ENCODE data around the gene HAGH.

DNA sequence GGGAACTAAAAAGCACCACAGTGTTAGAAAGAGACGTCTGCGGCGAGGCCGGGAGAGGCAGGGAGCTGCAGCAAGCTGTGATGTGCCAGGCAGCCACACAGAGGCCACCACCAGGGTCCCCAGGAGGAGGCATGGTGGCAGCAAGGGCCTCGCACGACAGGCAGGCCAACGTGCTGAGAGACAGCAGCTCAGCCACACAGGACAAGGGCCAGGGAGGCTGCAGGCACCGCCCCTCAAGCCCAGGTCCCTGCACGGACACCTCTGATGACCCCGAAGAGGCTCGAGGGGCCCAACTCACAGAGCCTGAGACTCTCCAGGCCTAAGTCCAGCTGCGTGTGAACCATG, 5.7 kb downstream of the HAGH start:
- TF ChIP-seq, protein P1, sequence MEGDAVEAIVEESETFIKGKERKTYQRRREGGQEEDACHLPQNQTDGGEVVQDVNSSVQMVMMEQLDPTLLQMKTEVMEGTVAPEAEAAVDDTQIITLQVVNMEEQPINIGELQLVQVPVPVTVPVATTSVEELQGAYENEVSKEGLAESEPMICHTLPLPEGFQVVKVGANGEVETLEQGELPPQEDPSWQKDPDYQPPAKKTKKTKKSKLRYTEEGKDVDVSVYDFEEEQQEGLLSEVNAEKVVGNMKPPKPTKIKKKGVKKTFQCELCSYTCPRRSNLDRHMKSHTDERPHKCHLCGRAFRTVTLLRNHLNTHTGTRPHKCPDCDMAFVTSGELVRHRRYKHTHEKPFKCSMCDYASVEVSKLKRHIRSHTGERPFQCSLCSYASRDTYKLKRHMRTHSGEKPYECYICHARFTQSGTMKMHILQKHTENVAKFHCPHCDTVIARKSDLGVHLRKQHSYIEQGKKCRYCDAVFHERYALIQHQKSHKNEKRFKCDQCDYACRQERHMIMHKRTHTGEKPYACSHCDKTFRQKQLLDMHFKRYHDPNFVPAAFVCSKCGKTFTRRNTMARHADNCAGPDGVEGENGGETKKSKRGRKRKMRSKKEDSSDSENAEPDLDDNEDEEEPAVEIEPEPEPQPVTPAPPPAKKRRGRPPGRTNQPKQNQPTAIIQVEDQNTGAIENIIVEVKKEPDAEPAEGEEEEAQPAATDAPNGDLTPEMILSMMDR (optimal IDR thresholded peaks at IDR 0.05 in 1 of 3, IDR thresholded peaks at IDR 0.05 in 1 of 3, conservative IDR thresholded peaks at IDR 0.05 in 1 of 3; ENCODE audit: extremely low read depth in 1 of 3, insufficient read depth in 2 of 3, low read length in 3 of 3) = no peak
- no peak for TF ChIP-seq EZH2 (IDR thresholded peaks at IDR 0.05; ENCODE audit: low read length)
